ENCODE results near the gene SARS2.

Gene SARS2

GRCh38 chr19:38959618-38960017, 29.1 kb upstream of the SARS2 start:
- TF ChIP-seq CTCF (IDR thresholded peaks at IDR 0.05; ENCODE audit: low read depth, low read length) (no peak), MAX (IDR thresholded peaks at IDR 0.05; ENCODE audit: low read depth, low read length) (no peak), MYC (IDR thresholded peaks at IDR 0.05; ENCODE audit: low read depth, low read length) (no peak), POLR2A (IDR thresholded peaks at IDR 0.05; ENCODE audit: extremely low read depth, insufficient read length) (no peak)
- no peak for DNase-seq (ENCODE audit: low read depth)
- H3K4me3 ChIP-seq (ENCODE audit: low read depth, low read length) = no peak overlapping the region

- H3K4me3 ChIP-seq (ENCODE audit: low read depth, low read length) = no peak overlapping the region
- no peak for TF ChIP-seq MAX (IDR thresholded peaks at IDR 0.05; ENCODE audit: low read depth, low read length)
- TF ChIP-seq CTCF (IDR thresholded peaks at IDR 0.05; ENCODE audit: low read depth, low read length) = no peak
- TF ChIP-seq POLR2A (IDR thresholded peaks at IDR 0.05; ENCODE audit: extremely low read depth, insufficient read length) = no peak
- no peak for TF ChIP-seq MYC (IDR thresholded peaks at IDR 0.05; ENCODE audit: low read depth, low read length)
- no peak for DNase-seq (ENCODE audit: low read depth)
These were observed 27.7 kb upstream of the SARS2 start for GRCh38 chr19:38958301-38958700.

GRCh38 chr19:38956264-38956663, 25.7 kb upstream of the SARS2 start:
- TF ChIP-seq MAX (IDR thresholded peaks at IDR 0.05; ENCODE audit: low read depth, low read length) = no peak
- TF ChIP-seq POLR2A (IDR thresholded peaks at IDR 0.05; ENCODE audit: extremely low read depth, insufficient read length) = no peak
- no peak for TF ChIP-seq CTCF (IDR thresholded peaks at IDR 0.05; ENCODE audit: low read depth, low read length)
- TF ChIP-seq MYC (IDR thresholded peaks at IDR 0.05; ENCODE audit: low read depth, low read length) = no peak
- DNase-seq (ENCODE audit: low read depth) = no peak
- no peak overlapping the region for H3K4me3 ChIP-seq (ENCODE audit: low read depth, low read length)

- H3K4me3 ChIP-seq (ENCODE audit: low read depth, low read length) = no peak overlapping the region
- TF ChIP-seq POLR2A (IDR thresholded peaks at IDR 0.05; ENCODE audit: extremely low read depth, insufficient read length) (no peak), MAX (IDR thresholded peaks at IDR 0.05; ENCODE audit: low read depth, low read length) (no peak), CTCF (IDR thresholded peaks at IDR 0.05; ENCODE audit: low read depth, low read length) (no peak), MYC (IDR thresholded peaks at IDR 0.05; ENCODE audit: low read depth, low read length) (no peak)
- no peak for DNase-seq (ENCODE audit: low read depth)
These were observed 23.1 kb upstream of the SARS2 start for GRCh38 chr19:38953677-38954076.

GRCh38 chr19:38952395-38953165, 22.0 kb upstream of the SARS2 start:
- DNase-seq (ENCODE audit: low read depth) = peak; percentile 64
- H3K4me3 ChIP-seq (ENCODE audit: low read depth, low read length) = no peak overlapping the region
- TF ChIP-seq MAX (IDR thresholded peaks at IDR 0.05; ENCODE audit: low read depth, low read length) = no peak
- TF ChIP-seq CTCF (IDR thresholded peaks at IDR 0.05; ENCODE audit: low read depth, low read length) = peak; percentile 48
